ENCODE results near the gene POLR3A. TPM values are rescaled to one million over a fixed set of nuclear protein-coding genes. Genes with fewer than 3 reads are reported as not detected.
A peak's percentile ranks its signal among the peaks of the same experiment; 100 is the strongest.

Gene POLR3A
- total RNA-seq, 1 donor from 2014 or later: 29.5 TPM

- Mint-ChIP-seq H3K9me3 (no peaks in the 10 kb centered on the region), H3K4me3 (no peak overlapping the region)
These were observed 89.1 kb downstream of the POLR3A start for GRCh38 chr10:77940225-77940624.

DNA sequence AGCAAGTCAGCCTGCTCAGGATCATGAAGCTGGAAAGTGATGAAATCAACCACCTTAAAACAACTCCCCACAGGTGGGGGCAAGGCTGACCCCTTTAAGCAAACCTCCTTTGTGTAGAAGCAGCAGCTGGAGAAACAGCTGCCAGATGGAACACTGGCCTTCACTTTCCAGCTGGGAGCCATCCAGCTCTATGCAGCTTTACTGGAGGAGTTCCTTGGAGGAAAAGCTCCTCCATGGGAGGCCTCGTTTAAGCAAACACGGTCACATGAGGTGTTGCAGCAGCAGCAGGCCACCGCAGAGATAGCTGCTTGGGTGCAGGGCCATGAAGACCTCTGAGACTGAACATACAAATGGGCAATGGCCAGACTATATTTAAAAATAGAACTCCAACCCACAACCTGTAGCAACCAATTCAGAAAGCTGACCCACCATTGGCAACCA lies 89.7 kb downstream of the POLR3A start:
- Mint-ChIP-seq H3K4me3 (no peak overlapping the region), H3K4me1 (ENCODE audit: low read depth) (no peaks in the 10 kb centered on the region), H3K36me3 (ENCODE audit: low read depth) (no peaks in the 10 kb centered on the region), H3K9me3 (no peaks in the 10 kb centered on the region), H3K27ac (no peak overlapping the region), H3K27me3 (ENCODE audit: insufficient read depth) (peaks cover 6% of the 10 kb centered on the region)
- DNase-seq (ENCODE audit: low spot score): no peak
- intact Hi-C loops (cut with micrococcal nuclease): no loop called here

More at GRCh38 chr10:77940225-77940624, 89.1 kb downstream of the POLR3A start:
- no peaks in the 10 kb centered on the region for H3K4me1 Mint-ChIP-seq (ENCODE audit: low read depth)
- H3K36me3 Mint-ChIP-seq (ENCODE audit: low read depth): no peaks in the 10 kb centered on the region
- intact Hi-C loops (cut with micrococcal nuclease): no loop called here
- peaks cover 6% of the 10 kb centered on the region for H3K27me3 Mint-ChIP-seq (ENCODE audit: insufficient read depth)
- no peak overlapping the region for H3K27ac Mint-ChIP-seq
- no peak for DNase-seq (ENCODE audit: low spot score)

DNA sequence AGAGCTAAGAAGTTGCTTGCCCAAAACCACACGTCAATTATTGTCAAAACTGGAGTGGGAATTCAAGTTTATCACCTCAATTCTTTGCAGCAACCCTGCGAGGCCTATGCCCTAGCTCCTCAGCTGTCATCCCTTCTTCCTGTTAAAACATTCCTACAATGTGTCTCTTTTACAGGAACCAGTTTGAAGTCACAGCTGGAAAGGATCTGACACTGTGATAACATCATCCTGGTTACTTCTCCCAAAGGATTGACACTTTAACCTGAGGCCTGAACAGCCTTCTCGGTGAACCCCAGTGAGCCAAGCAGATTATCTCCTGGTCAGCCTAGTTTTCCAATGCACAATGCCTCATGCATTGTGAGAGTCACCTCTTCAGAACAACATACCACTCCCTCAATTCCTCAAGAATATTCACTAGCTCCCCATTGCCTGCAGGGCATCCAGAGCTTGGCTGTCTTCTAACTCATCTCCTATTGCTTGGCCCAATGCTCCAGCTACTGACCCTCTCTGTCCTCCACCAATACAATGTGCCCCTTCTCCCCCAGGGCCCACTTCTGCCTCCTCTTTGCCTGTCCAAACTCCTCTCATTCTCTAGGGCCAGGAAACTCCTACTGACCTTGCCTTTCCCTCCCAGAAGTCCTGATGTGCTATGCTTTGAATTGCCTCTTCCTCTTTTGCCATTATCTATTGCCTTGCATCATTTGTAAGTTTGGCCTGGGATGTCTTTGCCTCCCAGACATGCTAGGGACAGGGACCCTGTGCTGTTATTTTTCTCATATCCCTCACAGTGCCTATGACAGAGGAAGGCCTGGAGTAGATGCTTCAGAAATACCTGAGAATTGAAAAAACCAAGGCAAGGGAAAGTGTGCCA lies 92.4 kb downstream of the POLR3A start:
- DNase-seq (ENCODE audit: low spot score): no peak
- Mint-ChIP-seq H3K4me1 (ENCODE audit: low read depth) (no peaks in the 10 kb centered on the region), H3K36me3 (ENCODE audit: low read depth) (no peaks in the 10 kb centered on the region), H3K27me3 (ENCODE audit: insufficient read depth) (peaks cover 2% of the 10 kb centered on the region), H3K4me3 (no peak overlapping the region), H3K27ac (no peak overlapping the region), H3K9me3 (no peaks in the 10 kb centered on the region)
- intact Hi-C loops (cut with micrococcal nuclease): no loop called here

GRCh38 chr10:77932016-77932715 lies 97.1 kb downstream of the POLR3A start:
- H3K4me3 Mint-ChIP-seq: no peak overlapping the region
- H3K27ac Mint-ChIP-seq: no peak overlapping the region
- H3K4me1 Mint-ChIP-seq (ENCODE audit: low read depth): peaks cover 7% of the 10 kb centered on the region
- H3K36me3 Mint-ChIP-seq (ENCODE audit: low read depth): no peaks in the 10 kb centered on the region
- peaks cover 28% of the 10 kb centered on the region for H3K27me3 Mint-ChIP-seq (ENCODE audit: insufficient read depth)
- DNase-seq (ENCODE audit: low spot score): no peak
- intact Hi-C loops (cut with micrococcal nuclease): no loop called here
- H3K9me3 Mint-ChIP-seq: no peaks in the 10 kb centered on the region

DNA sequence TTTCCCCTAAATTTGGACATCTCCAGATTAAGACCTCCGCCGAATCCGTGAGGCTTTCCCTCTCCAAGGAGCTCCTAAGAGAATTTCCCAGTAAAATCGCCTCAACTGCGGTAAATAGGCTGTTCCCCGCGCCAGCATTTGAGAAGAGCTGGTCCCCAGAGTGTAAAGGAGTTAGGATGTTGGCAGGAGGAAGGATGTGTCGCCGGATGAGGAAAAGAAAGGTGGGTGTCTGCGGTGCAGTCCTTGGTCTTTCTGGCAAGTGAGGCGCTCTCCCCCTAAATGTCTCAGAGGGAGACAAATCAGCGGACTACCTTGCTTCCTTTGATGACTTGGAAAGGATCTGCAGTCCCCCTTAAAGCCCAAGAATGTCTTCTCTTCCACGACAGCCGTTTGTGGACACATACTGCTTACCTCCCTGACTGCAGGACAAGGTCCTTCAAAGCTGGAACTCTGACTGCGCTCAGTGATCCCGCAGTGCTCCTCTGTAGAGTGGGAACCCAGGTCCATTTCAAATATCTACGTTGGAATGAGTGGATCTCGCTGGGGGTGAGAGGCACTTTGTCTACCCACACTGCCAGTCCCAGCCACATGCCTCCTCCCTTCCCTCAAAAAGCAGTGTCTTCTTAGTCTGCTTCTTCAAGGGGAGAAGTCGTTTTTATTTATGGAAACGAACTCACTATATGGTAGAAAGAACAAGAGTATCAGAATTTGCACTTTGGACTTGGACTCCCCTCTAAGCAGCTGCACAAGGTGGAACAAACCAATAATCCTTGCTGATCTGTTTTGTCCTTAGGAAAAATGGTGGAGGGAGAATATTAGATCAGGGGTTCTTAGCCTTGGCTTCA lies 101.7 kb downstream of the POLR3A start:
- Mint-ChIP-seq H3K27ac (no peak overlapping the region), H3K4me1 (ENCODE audit: low read depth) (peaks cover 17% of the 10 kb centered on the region), H3K36me3 (ENCODE audit: low read depth) (no peaks in the 10 kb centered on the region), H3K27me3 (ENCODE audit: insufficient read depth) (peaks cover 41% of the 10 kb centered on the region), H3K9me3 (no peaks in the 10 kb centered on the region), H3K4me3 (peak overlapping the region; percentile 74)
- DNase-seq (ENCODE audit: low spot score): no peak
- intact Hi-C loops (cut with micrococcal nuclease): loop anchor here (5.0 kb wide), 2 partner anchors 50 to 105 kb away; partner anchors contain the start of gene RPS24

- no peaks in the 10 kb centered on the region for H3K36me3 Mint-ChIP-seq (ENCODE audit: low read depth)
- H3K27ac Mint-ChIP-seq: no peak within 1 kb of the TSS
- no peaks in the 10 kb centered on the region for H3K9me3 Mint-ChIP-seq
- peaks cover 41% of the 10 kb centered on the region for H3K27me3 Mint-ChIP-seq (ENCODE audit: insufficient read depth)
- peak within 1 kb of the TSS; percentile 76 for H3K4me3 Mint-ChIP-seq
- peak; percentile 18 for DNase-seq (ENCODE audit: low spot score)
- intact Hi-C loops (cut with micrococcal nuclease): loop anchor here (1.0 to 5.0 kb wide), 3 partner anchors 51 to 106 kb away; partner anchors contain the start of gene RPS24
- H3K4me1 Mint-ChIP-seq (ENCODE audit: low read depth): peaks cover 17% of the 10 kb centered on the region
These were observed 102.5 kb downstream of the POLR3A start, which contains the start of gene DLG5 for GRCh38 chr10:77926566-77927401. TSS of gene DLG5 (minus strand) at chr10:77926755. CDS start at chr10:77926520, 235 bp downstream.

GRCh38 chr10:77925795-77926565 lies 103.3 kb downstream of the POLR3A start:
- Mint-ChIP-seq H3K27me3 (ENCODE audit: insufficient read depth) (peaks cover 41% of the 10 kb centered on the region), H3K4me1 (ENCODE audit: low read depth) (peaks cover 17% of the 10 kb centered on the region), H3K27ac (no peak overlapping the region), H3K4me3 (peak overlapping the region; percentile 76), H3K36me3 (ENCODE audit: low read depth) (no peaks in the 10 kb centered on the region), H3K9me3 (no peaks in the 10 kb centered on the region)
- peak; percentile 19 for DNase-seq (ENCODE audit: low spot score)
- intact Hi-C loops (cut with micrococcal nuclease): loop anchor here (1.0 to 5.0 kb wide), 3 partner anchors 51 to 106 kb away; partner anchors contain the start of gene RPS24

- Mint-ChIP-seq H3K4me3 (peak overlapping the region; percentile 76), H3K4me1 (ENCODE audit: low read depth) (peaks cover 17% of the 10 kb centered on the region), H3K36me3 (ENCODE audit: low read depth) (no peaks in the 10 kb centered on the region), H3K27ac (no peak overlapping the region), H3K27me3 (ENCODE audit: insufficient read depth) (peaks cover 43% of the 10 kb centered on the region), H3K9me3 (no peaks in the 10 kb centered on the region)
- no peak for DNase-seq (ENCODE audit: low spot score)
- intact Hi-C loops (cut with micrococcal nuclease): loop anchor here (5.0 kb wide), 2 partner anchors 52 to 107 kb away; partner anchors contain the start of gene RPS24
These were observed 103.9 kb downstream of the POLR3A start for GRCh38 chr10:77925410-77925794.

DNA sequence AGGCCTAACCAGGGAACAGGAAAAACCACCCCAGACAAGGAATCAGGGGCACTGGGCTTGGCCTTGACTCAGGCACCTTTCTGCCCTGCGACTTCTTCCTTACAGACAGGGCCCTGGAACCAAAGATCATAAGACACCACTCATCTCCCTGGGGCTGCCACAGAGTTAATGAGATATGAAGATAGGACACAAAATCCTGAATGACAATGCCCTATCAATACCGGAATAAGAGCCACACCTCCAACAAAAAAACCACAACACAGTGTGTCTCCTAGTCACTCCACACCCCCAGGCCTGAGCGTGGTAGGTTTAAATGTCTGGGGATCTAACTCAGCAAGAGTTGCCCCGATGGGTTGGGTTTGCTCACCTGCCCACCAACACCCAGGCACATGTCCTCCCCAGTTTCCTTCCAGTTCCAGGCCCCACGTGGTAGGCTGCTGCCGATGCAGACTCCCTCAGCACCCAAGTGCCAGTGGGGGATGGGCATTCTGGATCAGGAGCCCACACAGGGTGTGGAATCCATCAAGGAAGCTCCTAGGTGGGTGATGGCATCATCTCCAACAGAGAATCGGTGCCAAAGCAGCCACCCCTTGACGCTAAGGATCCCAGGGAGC lies 106.6 kb downstream of the POLR3A start:
- Mint-ChIP-seq H3K4me1 (ENCODE audit: low read depth) (peaks cover 15% of the 10 kb centered on the region), H3K27me3 (ENCODE audit: insufficient read depth) (peaks cover 25% of the 10 kb centered on the region)

DNA sequence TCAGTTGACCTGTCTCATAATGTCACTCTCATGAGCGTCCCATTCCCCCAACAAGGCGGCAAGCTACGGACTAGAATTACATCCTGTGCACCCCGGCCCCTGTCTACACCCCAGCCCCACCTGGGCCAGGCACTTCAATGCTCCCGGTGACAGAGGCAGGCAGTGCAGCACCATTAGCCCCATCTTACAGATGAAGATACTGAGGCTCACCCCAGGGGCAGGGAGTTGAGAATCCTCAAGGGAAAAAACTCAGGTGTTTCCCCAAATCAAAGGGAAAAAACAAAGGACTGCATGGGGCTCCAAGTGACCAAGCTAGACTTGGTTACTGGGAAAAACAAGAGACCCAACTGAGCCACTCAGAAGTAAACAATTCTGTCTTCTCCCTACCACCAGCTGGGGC lies 107.3 kb downstream of the POLR3A start:
- H3K4me1 Mint-ChIP-seq (ENCODE audit: low read depth): peaks cover 10% of the 10 kb centered on the region
- H3K36me3 Mint-ChIP-seq (ENCODE audit: low read depth): no peaks in the 10 kb centered on the region
- peaks cover 20% of the 10 kb centered on the region for H3K27me3 Mint-ChIP-seq (ENCODE audit: insufficient read depth)
- H3K4me3 Mint-ChIP-seq: no peak overlapping the region
- DNase-seq (ENCODE audit: low spot score): no peak
- H3K9me3 Mint-ChIP-seq: no peaks in the 10 kb centered on the region
- H3K27ac Mint-ChIP-seq: no peak overlapping the region
- intact Hi-C loops (cut with micrococcal nuclease): no loop called here

More for the DNA sequence above, 106.6 kb downstream of the POLR3A start:
- intact Hi-C loops (cut with micrococcal nuclease): no loop called here
- no peak overlapping the region for H3K27ac Mint-ChIP-seq
- H3K4me3 Mint-ChIP-seq: no peak overlapping the region
- DNase-seq (ENCODE audit: low spot score): no peak
- no peaks in the 10 kb centered on the region for H3K36me3 Mint-ChIP-seq (ENCODE audit: low read depth)
- H3K9me3 Mint-ChIP-seq: no peaks in the 10 kb centered on the region

GRCh38 chr10:77921395-77921794 lies 107.9 kb downstream of the POLR3A start:
- DNase-seq (ENCODE audit: low spot score): no peak
- Mint-ChIP-seq H3K27me3 (ENCODE audit: insufficient read depth) (peaks cover 20% of the 10 kb centered on the region), H3K27ac (no peak overlapping the region), H3K9me3 (no peaks in the 10 kb centered on the region), H3K4me1 (ENCODE audit: low read depth) (peaks cover 10% of the 10 kb centered on the region), H3K36me3 (ENCODE audit: low read depth) (no peaks in the 10 kb centered on the region), H3K4me3 (no peak overlapping the region)
- intact Hi-C loops (cut with micrococcal nuclease): no loop called here
